ENCODE measurements around the gene RAB10. TPM values are rescaled to one million over a fixed set of nuclear protein-coding genes. Genes with fewer than 3 reads are reported as not detected.
"Not testable (repeated sequence)": the region's sequence is repeated elsewhere in the genome, so short reads cannot be mapped to it uniquely, and the experiment has no call there.

RAB10 gene
- total and polyA plus RNA-seq, 9 of the 15 experiments (the other 6 are each of a cell fraction or from before 2014, with no cell fraction given): 25.1 to 214 (median 157) TPM

GRCh38 chr2:26103752-26104151 lies 69.9 kb downstream of the RAB10 start (continued):
- TF ChIP-seq CHD7 (IDR thresholded peaks at IDR 0.05; ENCODE audit: low read depth, low read length) (no peak), ZNF408 (CRISPR knock-in tag; IDR thresholded peaks at IDR 0.05; ENCODE audit: low read depth) (no peak), NEUROD1 (IDR thresholded peaks at IDR 0.05; ENCODE audit: borderline replicate concordance, low read depth, low read length, partially characterized antibody) (no peak), ZNF778 (CRISPR knock-in tag; IDR thresholded peaks at IDR 0.05) (no peak), TARDBP (IDR thresholded peaks at IDR 0.05) (no peak), MTA3 (IDR thresholded peaks at IDR 0.05; ENCODE audit: borderline replicate concordance) (no peak)

GRCh38 chr2:26108701-26109100 lies 74.8 kb downstream of the RAB10 start:
- H3K27ac ChIP-seq (ENCODE audit: extremely low read depth, low read depth, low read length); H3K9ac ChIP-seq (ENCODE audit: insufficient read depth in 1 of 2, low read depth in 2 of 2, low read length in 2 of 2); H3K4me3 ChIP-seq; H3K4me2 ChIP-seq (ENCODE audit: insufficient read depth, low read length); H4K20me1 ChIP-seq (replicated peaks; ENCODE audit: control insufficient read depth, insufficient read depth, low read length); ATAC-seq; DNase-seq (ENCODE audit: extremely low read depth in 1 of 4, low spot score in 3 of 4); BruUV-seq (replicated peaks); FAIRE-seq; H3K9me3 ChIP-seq (replicated peaks; ENCODE audit: control insufficient read depth, insufficient read depth, low read depth, low read length); in situ Hi-C loops (cut with MboI); POLR2A ChIA-PET; H2AFZ ChIP-seq (ENCODE audit: low read depth, low read length); H3K9me1 ChIP-seq (ENCODE audit: control insufficient read depth, insufficient read depth, low read length); H3K4me1 ChIP-seq (replicated peaks in 1 of 2; ENCODE audit: control insufficient read depth in 2 of 2, insufficient read depth in 2 of 2, low read length in 2 of 2); H3K27me3 ChIP-seq (ENCODE audit: control insufficient read depth in 2 of 2, insufficient read depth in 2 of 2, low read length in 2 of 2); intact Hi-C loops (cut with micrococcal nuclease): not testable (repeated sequence)
- Histone ChIP-seq H3K79me2 (ENCODE audit: control insufficient read depth, insufficient read depth, low read length) (peaks cover 66% of the 10 kb centered on the region), H3K36me3 (ENCODE audit: control insufficient read depth, insufficient read depth, low read length) (peaks cover 56% of the 10 kb centered on the region)
- 96% methylated on average over 6 of the region's 6 CpGs for WGBS (ENCODE audit: insufficient coverage, low coverage, missing lambda C conversion rate)
- CTCF ChIA-PET (ENCODE audit: low intra/inter-chr PET ratio): interaction anchor here (0.5 kb wide), 1 partner anchor 37 kb away, joined by 4 read pairs; no protein-coding TSS in a partner anchor
